Omental fat pad (tissue), 4 donors: ENCODE measurements around the gene AK4. TPM values are rescaled to one million over a fixed set of nuclear protein-coding genes. Genes with fewer than 3 reads are reported as not detected.
"Not testable (repeated sequence)": the region's sequence is repeated elsewhere in the genome, so short reads cannot be mapped to it uniquely, and the experiment has no call there.

Experiments used
- ATAC-seq: fragments of 150-250 bp; one replicate; pipeline ENCODE4 v1.9.1; 2016; ENCODE audit warnings: mild to moderate bottlenecking, moderate library complexity; ENCODE audit not compliant: low FRiP score
- DNase-seq: peaks from one replicate; pipeline ENCODE4 v3.0.0-alpha.2; 2019; ENCODE audit warnings: low spot score
- total RNA-seq, 4 donors: library from RNA; depleted of rRNA; stranded (reverse); fragments of >200 nt; gene quantifications; one replicate each; pipeline ENCODE4 v1.1.0, GENCODE V29; 2016
- TF ChIP-seq, protein P1 (sequence below), 3 donors: fragments of 450-650 bp; IDR thresholded peaks; one replicate each; pipeline ENCODE4 v1.5.1; 2016 to 2017; ENCODE audit warnings: antibody characterized with exemption in 3 of 3, mild to moderate bottlenecking in 3 of 3, moderate library complexity in 2 of 3

Gene AK4
- total RNA-seq, 4 donors from 2014 or later = 20.5 to 108 (median 61.8) TPM

DNA sequence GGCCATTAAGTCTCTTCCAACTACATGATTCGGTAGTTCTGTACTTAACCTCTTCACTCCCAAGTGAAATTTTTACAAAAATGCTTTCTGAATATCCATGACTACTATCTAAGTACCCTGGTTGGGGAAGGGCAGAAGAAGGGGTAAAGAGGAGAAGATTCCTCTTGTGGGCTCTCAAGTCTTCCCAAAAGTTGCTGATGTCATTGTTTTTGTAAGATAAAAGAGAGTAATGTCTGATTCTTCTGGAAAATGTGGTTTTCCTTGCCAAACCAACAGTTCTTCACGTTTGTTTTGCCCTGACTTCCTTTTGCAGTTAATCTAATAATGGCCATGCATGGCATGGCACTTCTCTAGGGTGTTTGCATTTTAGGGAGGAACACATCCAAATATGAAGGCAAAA is 34.7 kb upstream of the AK4 start:
- DNase-seq (no peak), ATAC-seq (no peak)

DNA sequence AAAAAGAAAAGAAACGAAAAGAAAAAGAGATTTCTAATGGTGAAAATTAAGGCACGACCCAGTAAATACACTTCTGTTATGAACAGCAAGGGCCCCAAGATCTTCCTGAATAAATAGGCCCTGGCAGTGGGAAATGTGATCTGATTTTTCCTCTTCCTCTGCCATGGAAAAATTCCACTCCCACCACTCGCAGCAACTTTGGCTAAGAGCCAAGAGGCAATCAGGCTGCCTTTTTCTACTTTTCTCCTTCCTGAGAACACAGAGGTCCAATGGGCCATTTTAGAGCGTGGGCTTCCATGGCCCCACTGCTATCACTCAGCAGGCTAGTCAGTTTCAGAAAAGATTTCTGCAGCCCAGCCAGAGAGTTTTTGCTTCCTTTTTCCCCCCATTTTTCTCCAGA is 33.7 kb upstream of the AK4 start:
- no peak for ATAC-seq
- TF ChIP-seq, protein P1, sequence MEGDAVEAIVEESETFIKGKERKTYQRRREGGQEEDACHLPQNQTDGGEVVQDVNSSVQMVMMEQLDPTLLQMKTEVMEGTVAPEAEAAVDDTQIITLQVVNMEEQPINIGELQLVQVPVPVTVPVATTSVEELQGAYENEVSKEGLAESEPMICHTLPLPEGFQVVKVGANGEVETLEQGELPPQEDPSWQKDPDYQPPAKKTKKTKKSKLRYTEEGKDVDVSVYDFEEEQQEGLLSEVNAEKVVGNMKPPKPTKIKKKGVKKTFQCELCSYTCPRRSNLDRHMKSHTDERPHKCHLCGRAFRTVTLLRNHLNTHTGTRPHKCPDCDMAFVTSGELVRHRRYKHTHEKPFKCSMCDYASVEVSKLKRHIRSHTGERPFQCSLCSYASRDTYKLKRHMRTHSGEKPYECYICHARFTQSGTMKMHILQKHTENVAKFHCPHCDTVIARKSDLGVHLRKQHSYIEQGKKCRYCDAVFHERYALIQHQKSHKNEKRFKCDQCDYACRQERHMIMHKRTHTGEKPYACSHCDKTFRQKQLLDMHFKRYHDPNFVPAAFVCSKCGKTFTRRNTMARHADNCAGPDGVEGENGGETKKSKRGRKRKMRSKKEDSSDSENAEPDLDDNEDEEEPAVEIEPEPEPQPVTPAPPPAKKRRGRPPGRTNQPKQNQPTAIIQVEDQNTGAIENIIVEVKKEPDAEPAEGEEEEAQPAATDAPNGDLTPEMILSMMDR (IDR thresholded peaks at IDR 0.05) = no peak
- no peak for DNase-seq

More for the DNA sequence above, 34.7 kb upstream of the AK4 start:
- TF ChIP-seq, protein P1 (IDR thresholded peaks at IDR 0.05) = no peak

DNA sequence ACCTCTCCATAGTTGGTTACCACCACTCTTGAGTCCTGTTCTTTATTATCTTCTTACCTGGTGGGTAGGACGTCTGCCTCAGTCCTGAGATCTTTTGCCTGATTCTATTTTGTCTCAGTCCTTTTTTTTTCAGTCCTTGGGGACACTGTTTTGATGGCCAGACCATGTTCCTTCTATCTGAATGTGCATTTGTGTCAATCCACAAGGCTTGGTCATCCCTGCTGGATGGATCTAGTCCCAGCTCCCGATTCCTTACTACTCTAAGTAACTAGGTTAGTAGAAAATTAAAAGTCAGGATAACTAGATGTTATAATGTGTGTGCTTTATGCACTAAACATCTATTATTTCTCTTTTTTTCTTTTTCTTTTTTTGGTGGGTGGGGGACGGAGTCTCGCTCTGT is 28.1 kb upstream of the AK4 start:
- ATAC-seq (no peak), DNase-seq (no peak)
- TF ChIP-seq, protein P1 (IDR thresholded peaks at IDR 0.05) = no peak

DNA sequence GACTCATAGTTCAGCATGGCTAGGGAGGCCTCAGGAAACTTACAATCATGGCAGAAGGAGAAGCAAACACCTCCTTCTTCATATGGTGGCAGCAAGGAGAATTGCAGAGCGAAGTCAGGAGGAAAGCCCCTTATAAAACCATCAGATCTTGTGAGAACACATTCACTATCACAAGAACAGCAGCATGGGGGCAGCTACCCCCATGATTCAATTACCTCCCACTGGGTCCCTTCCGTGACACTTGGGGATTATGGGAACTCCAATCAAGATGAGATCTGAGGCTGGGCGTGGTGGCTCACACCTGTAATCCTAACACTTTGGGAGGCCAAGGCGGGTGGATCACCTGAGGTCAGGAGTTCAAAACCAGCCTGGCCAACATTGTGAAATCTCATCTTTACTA is 18.9 kb upstream of the AK4 start:
- DNase-seq, ATAC-seq: not testable (repeated sequence)

DNA sequence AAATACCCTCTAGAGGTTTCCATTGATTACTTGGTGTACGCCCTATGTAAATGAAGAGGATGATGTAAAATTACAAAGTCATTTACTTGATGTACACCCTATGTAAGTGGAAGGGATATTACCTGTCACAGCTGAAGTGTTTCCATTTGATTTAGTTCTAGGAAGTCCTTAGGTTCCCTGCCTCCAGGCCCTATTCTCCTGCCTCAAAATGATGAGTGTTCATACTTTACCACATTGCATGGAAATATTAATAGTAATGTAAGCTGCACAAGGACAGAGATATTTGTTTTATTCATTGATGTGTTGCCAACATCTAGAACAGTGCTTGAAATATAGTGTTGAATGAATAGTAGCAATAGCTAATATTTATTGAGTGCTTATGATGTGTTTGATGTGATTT is 9.5 kb upstream of the AK4 start:
- DNase-seq (no peak), ATAC-seq (no peak)
- TF ChIP-seq, protein P1 (IDR thresholded peaks at IDR 0.05) = no peak

DNA sequence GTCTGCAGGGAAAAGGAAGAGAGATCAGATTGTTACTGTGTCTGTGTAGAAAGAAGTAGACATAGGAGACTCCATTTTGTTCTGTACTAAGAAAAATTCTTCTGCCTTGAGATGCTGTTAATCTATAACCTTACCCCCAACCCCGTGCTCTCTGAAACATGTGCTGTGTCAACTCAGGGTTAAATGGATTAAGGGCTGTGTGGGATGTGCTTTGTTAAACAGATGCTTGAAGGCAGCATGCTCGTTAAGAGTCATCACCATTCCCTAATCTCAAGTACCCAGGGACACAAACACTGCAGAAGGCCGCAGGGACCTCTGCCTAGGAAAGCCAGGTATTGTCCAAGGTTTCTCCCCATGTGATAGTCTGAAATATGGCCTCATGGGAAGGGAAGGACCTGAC is 8.2 kb upstream of the AK4 start:
- DNase-seq, ATAC-seq: not testable (repeated sequence)

DNA sequence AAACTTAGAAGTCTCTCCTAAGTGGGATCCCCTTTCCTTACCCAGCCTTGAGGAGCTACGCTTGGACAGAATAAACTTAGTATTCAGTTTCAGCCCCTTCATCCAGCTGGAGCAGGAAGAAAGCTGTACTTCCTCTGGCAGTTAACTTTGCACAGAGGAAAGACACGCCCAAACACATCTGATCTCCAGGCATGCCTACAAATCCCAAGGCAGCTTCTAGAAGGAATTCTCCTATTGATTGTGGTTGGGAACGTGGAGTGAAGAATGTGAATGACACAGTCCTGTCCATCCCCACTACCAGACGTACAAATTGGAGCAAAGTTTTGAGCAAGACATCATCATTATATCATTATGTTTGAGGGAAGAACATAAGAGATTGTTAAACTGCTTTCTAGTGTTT is 6.6 kb upstream of the AK4 start:
- ATAC-seq (no peak), DNase-seq (no peak)

DNA sequence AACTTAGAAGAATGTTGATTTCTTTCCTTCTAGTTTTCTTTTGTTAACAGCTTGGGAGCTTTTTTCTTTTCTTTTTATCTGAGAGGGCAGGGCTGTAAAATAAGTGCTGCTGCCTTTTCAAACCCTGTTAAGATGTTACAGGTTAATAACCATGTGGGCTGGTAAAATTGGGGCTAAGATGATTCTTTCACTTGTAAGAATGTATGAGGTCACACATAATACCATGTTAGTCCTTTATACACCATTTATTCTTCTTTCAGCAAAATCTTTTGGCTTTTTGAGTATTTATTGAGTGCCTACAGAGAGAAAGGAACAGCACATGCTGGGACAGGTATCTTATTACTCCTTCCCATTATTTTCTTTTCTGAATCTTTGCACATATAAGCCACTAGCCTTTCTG is 6.1 kb upstream of the AK4 start:
- no peak for ATAC-seq
- TF ChIP-seq, protein P1 (IDR thresholded peaks at IDR 0.05) = no peak
- no peak for DNase-seq

More for the DNA sequence above, 6.6 kb upstream of the AK4 start:
- TF ChIP-seq, protein P1 (IDR thresholded peaks at IDR 0.05) = no peak

DNA sequence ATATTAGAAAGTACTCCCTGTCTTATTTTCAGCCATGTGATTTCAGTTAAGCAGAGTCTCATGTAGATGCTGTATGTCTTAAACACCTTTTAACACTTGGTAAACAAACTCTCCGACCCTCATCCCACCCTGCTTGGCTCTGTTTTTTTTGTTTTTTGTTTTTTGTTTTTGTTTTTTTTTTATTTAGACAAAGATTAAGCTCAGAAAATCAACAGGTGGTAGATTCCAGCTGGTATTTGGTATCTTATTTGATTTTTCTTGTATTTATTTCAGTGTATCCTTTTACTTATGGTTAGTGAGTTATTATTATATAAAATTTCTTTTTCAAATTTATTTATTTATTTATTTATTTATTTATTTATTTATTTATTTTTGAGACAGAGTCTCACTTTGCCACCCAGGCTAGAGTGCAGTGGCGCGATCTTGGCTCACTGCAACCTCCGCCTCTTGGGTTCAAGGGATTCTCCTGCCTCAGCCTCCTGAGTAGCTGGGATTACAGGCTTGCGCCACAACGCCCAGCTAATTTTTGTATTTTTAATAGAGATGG is 4.8 kb upstream of the AK4 start:
- DNase-seq, ATAC-seq: not testable (repeated sequence)
